ENCODE data around the gene BBS5.
"Not testable (repeated sequence)": the region's sequence is repeated elsewhere in the genome, so short reads cannot be mapped to it uniquely, and the experiment has no call there.

The BBS5 gene
- 1.4 to 2.5 (median 1.7) reads per million in 4 experiments for total RNA-seq

GRCh38 chr2:169479257-169480078 is at the start of gene BBS5:
TSS of gene BBS5 (plus strand) at chr2:169479494. CDS start at chr2:169479554, 60 bp downstream.
- DNase-seq, result peak; percentile 42

DNA sequence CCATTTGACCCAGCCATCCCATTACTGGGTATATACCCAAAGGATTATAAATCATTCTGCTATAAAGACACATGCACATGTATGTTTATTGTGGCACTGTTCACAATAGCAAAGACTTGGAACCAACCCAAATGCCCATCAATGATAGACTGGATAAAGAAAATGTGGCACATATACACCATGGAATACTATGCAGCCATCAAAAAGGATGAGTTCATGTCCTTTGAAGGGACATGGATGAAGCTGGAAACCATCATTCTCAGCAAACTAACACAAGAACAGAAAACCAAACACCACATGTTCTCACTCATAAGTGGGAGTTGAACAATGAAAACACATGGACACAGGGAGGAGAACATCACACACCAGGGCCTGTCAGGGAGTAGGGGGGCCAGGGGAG is 47.5 kb upstream of the BBS5 start:
- not testable (repeated sequence) for DNase-seq

GRCh38 chr2:169434236-169434635 is 45.1 kb upstream of the BBS5 start:
- DNase-seq, result not testable (repeated sequence)

- no peak for DNase-seq
Measured at GRCh38 chr2:169438466-169439072, 40.7 kb upstream of the BBS5 start.

- DNase-seq, result no peak
Measured at GRCh38 chr2:169439900-169440299, 39.4 kb upstream of the BBS5 start.

DNA sequence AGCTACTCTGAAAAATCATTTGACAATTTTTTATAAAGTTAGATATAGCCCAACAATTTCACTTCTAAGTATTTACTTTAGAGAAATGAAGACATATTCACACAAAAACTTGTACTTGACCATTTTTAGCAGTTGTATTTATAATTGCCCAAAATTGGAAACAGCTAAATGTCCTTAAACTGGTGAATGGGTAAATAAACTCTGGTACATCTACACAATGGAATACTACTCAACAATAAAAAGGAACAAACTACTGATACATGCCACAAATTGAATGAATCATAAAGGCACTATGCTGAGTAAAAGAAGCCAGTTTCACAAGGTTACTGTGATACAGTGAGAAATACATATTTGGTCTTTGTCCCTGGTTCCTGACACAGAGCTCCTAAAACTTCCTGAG is 32.8 kb upstream of the BBS5 start:
- no peak for DNase-seq

- DNase-seq, result no peak
Measured at GRCh38 chr2:169448316-169448715, 31.0 kb upstream of the BBS5 start.

DNA sequence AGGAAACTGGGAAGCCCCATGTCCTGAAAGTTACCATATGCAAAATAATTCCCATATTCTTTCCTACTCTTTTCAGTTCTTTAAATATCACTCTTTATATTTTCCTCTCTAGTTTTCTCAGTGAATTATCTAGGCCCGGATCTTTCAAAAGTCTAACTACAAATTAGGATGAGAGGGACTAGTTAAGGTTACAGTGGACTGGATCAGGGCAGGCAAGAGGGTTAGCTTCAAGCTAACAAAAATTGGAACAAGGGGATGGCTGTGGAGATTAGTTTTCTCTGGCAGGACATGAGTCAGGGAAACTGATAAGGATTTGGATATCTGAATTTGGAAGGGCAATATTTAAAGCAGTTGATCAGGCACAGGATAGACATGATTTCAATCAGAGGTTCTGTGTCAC is 30.4 kb upstream of the BBS5 start:
- DNase-seq, result no peak

DNA sequence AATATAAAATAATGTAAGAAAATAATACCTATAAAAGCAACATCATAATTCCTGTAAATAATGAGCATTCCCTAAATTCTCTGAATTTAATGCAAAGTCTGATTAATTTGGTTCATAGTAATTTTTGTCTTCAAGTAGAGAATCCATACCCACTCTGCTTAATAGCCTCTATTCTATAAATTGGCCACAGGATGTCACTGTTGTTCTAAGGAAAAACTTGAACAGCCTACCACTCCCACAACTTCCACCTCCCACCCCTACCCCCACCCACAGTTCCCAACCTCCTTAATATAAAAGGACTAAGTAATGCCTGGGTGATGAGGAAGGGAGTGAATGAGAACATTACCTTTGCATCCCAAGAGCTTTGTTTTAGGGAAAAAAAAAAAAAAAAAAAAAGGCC is 27.2 kb upstream of the BBS5 start:
- no peak for DNase-seq

DNA sequence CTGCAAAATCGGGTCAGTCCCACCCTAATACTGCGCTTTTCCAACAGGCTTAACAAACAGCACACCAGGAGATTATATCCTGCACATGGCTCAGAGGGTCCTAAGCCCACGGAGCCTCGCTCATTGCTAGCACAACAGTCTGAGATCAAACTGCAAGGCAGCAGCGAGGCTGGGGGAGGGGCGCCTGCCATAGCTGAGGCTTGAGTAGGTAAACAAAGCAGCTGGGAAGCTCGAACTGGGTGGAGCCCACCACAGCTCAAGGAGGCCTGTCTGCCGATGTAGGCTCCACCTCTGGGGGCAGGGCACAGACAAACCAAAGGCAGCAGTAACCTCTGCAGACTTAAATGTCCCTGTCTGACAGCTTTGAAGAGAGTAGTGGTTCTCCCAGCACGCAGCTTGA is 26.2 kb upstream of the BBS5 start:
- DNase-seq, result not testable (repeated sequence)

DNA sequence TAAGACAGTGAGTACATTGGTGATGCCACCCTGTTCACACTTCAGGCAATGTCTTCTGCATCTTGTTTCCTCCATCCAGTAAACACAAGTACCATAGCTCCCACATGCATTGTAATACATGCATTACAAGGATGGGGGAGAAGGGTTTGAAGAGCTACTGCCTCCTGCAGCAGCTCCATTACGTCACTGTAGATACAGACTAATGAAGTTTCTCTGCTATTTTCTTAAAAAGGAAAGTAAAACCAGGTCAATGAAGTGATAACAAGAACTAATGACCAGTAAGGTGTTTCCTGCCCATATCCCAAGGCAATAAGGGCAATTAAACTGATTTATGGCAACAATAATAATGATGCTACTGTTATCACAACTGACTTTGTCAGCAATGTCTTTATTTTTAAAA is 18.2 kb upstream of the BBS5 start:
- no peak for DNase-seq

- DNase-seq, result no peak
Measured at GRCh38 chr2:169462896-169463695, 16.2 kb upstream of the BBS5 start.

DNA sequence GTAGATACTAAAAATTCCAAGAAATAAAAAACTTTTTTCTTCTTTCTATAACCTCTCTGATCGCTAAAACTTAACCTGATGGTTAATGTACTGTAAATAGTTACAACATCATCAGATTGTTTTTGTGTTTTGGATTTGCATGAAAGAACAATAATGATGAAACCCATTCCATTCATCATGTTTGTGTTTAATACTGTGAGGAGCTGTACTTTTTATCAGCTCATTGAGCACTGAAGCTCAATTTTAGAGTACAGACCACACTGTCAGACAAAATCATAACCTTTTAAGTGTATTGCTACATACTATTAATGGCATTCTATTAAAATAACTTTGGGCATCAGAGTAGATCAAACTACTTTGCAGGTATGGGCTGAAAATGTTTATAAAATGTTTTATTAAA is 14.8 kb upstream of the BBS5 start:
- no peak for DNase-seq

DNA sequence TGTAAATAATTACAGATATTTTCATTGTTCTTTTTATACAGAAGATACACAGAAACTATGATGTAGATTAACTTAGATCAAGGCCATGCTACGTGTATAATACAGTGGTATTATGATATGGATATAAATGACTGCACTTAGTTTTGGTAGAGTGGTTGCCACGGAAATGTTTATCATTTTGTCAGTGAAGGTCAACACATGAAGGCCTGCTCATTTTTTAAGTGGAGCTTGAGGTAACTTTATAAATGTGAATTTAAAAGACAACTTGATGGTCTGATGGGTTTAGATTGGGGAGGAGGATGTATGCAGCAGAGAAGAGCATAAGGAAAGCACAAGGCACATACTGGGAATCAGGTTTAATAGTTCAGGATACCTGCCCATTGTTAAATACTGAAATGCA is 14.4 kb upstream of the BBS5 start:
- no peak for DNase-seq

GRCh38 chr2:169468841-169469240 is 10.5 kb upstream of the BBS5 start:
- DNase-seq, result no peak

- DNase-seq, result no peak
Measured at GRCh38 chr2:169469952-169470572, 9.2 kb upstream of the BBS5 start.

DNA sequence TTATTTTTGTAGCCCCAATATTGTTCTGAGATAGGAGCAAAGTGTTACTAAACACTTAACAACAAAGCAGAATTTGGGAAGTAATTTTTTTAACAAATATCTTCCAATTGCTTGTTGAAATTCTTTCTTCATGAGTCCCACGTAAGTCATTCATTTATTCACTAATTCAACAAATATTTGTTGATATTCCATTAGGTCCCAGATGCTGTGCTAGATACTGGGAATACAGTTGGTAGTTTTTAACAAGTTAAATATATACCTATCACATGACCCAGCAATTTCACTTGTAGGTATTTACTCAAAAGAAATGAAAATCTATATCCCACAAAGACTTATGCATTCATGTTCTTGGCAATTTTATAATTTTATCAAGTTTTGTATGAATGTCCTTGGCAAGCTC is 7.0 kb upstream of the BBS5 start:
- no peak for DNase-seq

DNA sequence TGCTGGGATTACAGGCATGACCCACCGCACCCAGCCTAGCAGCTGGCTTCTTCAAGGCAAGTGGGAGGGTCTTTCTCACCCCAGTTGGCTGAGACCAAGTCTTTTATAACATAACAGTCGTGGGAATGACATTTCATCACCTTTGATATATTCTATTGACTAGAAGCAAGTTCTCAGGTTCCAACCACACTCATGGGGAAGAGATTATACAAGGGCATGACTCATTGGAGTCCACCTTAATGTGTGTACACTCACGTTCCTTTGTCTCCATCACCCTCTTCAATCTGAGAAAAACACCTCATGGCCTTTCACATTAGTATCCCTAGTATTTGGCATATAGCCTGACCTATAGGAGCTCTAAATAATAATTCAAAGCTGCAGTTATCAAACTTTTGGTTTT is 2.8 kb upstream of the BBS5 start:
- no peak for DNase-seq

- no peak for DNase-seq
Measured at GRCh38 chr2:169478339-169478738, 955 bp upstream of the BBS5 start.

DNA sequence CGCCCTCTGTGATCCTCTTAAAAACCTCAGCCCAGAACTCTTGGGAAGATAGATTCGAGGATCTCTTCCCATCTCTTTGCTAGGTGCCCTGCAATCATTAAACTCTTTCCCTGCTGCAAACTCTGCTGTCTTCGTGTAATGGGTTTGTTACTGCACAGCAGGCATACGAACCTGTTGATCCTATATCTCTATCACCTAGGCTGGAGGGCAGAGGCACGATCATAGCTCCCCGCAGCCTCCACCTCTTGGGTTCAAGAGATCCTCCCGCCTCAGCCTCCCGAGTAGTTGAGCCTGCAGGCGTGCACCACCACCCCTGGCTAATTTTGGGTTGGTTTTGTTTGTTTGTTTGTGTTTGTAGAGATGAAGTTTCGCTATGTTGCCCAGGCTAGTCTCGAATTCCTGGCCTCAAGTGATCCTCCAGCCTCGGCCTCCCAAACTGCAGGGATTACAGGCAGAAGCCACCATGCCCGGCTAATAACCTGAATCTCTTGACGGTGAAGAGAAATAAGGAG is 493 bp upstream of the BBS5 start:
- no peak for DNase-seq

DNA sequence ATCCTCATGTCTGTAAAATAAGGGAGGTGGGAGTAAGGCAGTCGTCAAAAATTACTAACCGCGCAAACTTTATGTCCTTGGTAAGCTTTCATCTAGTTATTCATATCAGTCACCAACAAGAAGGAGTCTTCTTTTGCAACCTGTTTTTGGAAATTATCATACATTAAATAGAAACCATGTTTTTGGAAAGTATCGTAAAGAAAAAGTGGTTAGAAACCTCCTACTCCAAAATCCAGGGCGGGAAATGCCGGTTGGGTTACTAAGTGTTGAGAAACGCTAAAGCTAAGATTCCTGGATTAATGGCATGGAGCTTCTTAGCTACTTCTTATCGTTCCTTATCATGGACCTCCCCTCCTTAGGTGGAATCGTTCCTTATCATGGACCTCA is 778 bp downstream of the BBS5 start:
- no peak for DNase-seq

- no peak for DNase-seq
Measured at GRCh38 chr2:169485650-169486138, 6.4 kb downstream of the BBS5 start.

GRCh38 chr2:169486487-169486886 is 7.2 kb downstream of the BBS5 start:
- no peak for DNase-seq

All from effector CD8-positive, alpha-beta T cell (primary cell).